Measurements from ENCODE around the gene DOCK2. TPM values are rescaled to one million over a fixed set of nuclear protein-coding genes. Genes with fewer than 3 reads are reported as not detected.

The DOCK2 gene
- total and polyA plus RNA-seq, 2 of the 8 experiments (the other 6 are each of a cell fraction or from before 2014, with no cell fraction given): 3.9 to 5.7 TPM

- no peaks in the 10 kb centered on the region for H3K79me2 ChIP-seq (ENCODE audit: control insufficient read depth in 1 of 2, insufficient read depth in 2 of 2, low read length in 2 of 2)
- H3K27me3 ChIP-seq (replicated peaks in 1 of 4; ENCODE audit: control insufficient read depth in 3 of 4, extremely low read depth in 1 of 4, insufficient read depth in 3 of 4, low read length in 3 of 4): no peaks in the 10 kb centered on the region
- no peak overlapping the region for H2BK12ac ChIP-seq (ENCODE audit: low read depth, low read length)
- FAIRE-seq (no peak), DNase-seq (ENCODE audit: low read depth in 1 of 2, low spot score in 2 of 2) (no peak)
- no peaks in the 10 kb centered on the region for H3K23me2 ChIP-seq (ENCODE audit: low read depth, low read length)
- POLR2A ChIA-PET (ENCODE audit: partially characterized antibody): no interaction called here
- H3K9me3 ChIP-seq (ENCODE audit: insufficient read depth in 2 of 2, low read depth in 1 of 2, low read length in 1 of 2): no peaks in the 10 kb centered on the region
- H3K36me3 ChIP-seq (ENCODE audit: control insufficient read depth in 2 of 4, insufficient read depth in 4 of 4, low read length in 3 of 4): no peaks in the 10 kb centered on the region
- no peak overlapping the region for H3K56ac ChIP-seq (replicated peaks; ENCODE audit: insufficient read length, low read depth, low read length)
- no peak overlapping the region for H2BK5ac ChIP-seq (ENCODE audit: low read depth, low read length)
- no peak overlapping the region for H3K4me3 ChIP-seq (ENCODE audit: extremely low read depth in 1 of 4, insufficient read depth in 2 of 4, low read depth in 3 of 4, low read length in 4 of 4)
- no peak overlapping the region for H3K4ac ChIP-seq (replicated peaks; ENCODE audit: insufficient read length, low read depth, low read length)
- H4K5ac ChIP-seq (ENCODE audit: insufficient read length, low read depth, low read length): no peak overlapping the region
- no peak overlapping the region for H4K8ac ChIP-seq (ENCODE audit: extremely low read depth, insufficient read depth, low read length)
- H2AK5ac ChIP-seq (ENCODE audit: low read depth, low read length): no peak overlapping the region
- H2BK15ac ChIP-seq (ENCODE audit: low read length): no peak overlapping the region
- no peak overlapping the region for H2BK120ac ChIP-seq (replicated peaks; ENCODE audit: low read depth, low read length)
- no peak overlapping the region for H3K18ac ChIP-seq (ENCODE audit: extremely low read depth, low read length)
- no peak overlapping the region for H3K23ac ChIP-seq (ENCODE audit: insufficient read length)
- no peaks in the 10 kb centered on the region for H3K4me1 ChIP-seq (replicated peaks in 1 of 4; ENCODE audit: control insufficient read depth in 3 of 4, insufficient read depth in 4 of 4, low read length in 3 of 4)
- no peak overlapping the region for H3K27ac ChIP-seq (ENCODE audit: low read depth, low read length)
- H3K9ac ChIP-seq (replicated peaks in 1 of 4; ENCODE audit: extremely low read depth in 1 of 4, low read depth in 3 of 4, low read length in 3 of 4): no peak overlapping the region
- CTCF ChIA-PET (ENCODE audit: partially characterized antibody): interaction anchor here (0.6 to 2.9 kb wide), 3 partner anchors 24 to 86 kb away, joined by 3 to 10 read pairs (median 3); partner anchors contain the start of gene INSYN2B
- H3K79me1 ChIP-seq (ENCODE audit: low read depth, low read length): no peaks in the 10 kb centered on the region
- H4K91ac ChIP-seq (replicated peaks; ENCODE audit: insufficient read length, low read length): no peak overlapping the region
- no peak overlapping the region for H3K4me2 ChIP-seq (ENCODE audit: insufficient read depth in 1 of 2, low read depth in 2 of 2, low read length in 2 of 2)
- H3K14ac ChIP-seq (ENCODE audit: insufficient read length): no peak overlapping the region
- no peak overlapping the region for H2AFZ ChIP-seq (ENCODE audit: low read length)
- no peak overlapping the region for H2BK20ac ChIP-seq (ENCODE audit: low read length)
- H4K20me1 ChIP-seq (replicated peaks in 1 of 2; ENCODE audit: control insufficient read depth in 1 of 2, insufficient read depth in 2 of 2, low read length in 2 of 2): no peaks in the 10 kb centered on the region
- TF ChIP-seq POU5F1 (IDR thresholded peaks at IDR 0.05; ENCODE audit: low read depth, low read length) (no peak), PHF8 (conservative IDR thresholded peaks at IDR 0.05; ENCODE audit: low read depth, low read length) (no peak), TAF1 (IDR thresholded peaks at IDR 0.05; ENCODE audit: low read depth, low read length) (no peak), JUN (IDR thresholded peaks at IDR 0.05; ENCODE audit: low read depth, low read length) (no peak), CTBP2 (IDR thresholded peaks at IDR 0.05; ENCODE audit: borderline replicate concordance, insufficient read depth, insufficient read length, low read length) (no peak), RXRA (IDR thresholded peaks at IDR 0.05; ENCODE audit: insufficient read depth, low read depth, low read length) (no peak), SP1 (IDR thresholded peaks at IDR 0.05; ENCODE audit: low read depth, low read length) (no peak), SIN3A (conservative IDR thresholded peaks at IDR 0.05 in 1 of 2, IDR thresholded peaks at IDR 0.05 in 1 of 2; ENCODE audit: low read depth in 1 of 2, low read length in 2 of 2) (no peak), ATF3 (IDR thresholded peaks at IDR 0.05; ENCODE audit: insufficient read depth, low read depth, low read length) (no peak), KDM5A (IDR thresholded peaks at IDR 0.05; ENCODE audit: low read length) (no peak), RNF2 (IDR thresholded peaks at IDR 0.05; ENCODE audit: borderline replicate concordance, low read depth, low read length, missing control alignments, poor library complexity, severe bottlenecking) (no peak), SP2 (IDR thresholded peaks at IDR 0.05; ENCODE audit: low read length) (no peak), USF2 (IDR thresholded peaks at IDR 0.05; ENCODE audit: low read length) (no peak), CHD2 (IDR thresholded peaks at IDR 0.05; ENCODE audit: low read length) (no peak)
These were observed 430.1 kb downstream of the DOCK2 start for GRCh38 chr5:170067152-170067551.
